Esophagus muscularis mucosa (tissue), 3 donors: ENCODE measurements around the gene CFAP206.

Experiments used
- CTCF ChIP-seq, 3 experiments: fragments of 200-600 bp in 2 of 3; fragments of 450-650 bp in 1 of 3; sonication (generic) in 2 of 3; IDR thresholded peaks; one replicate each; pipeline ENCODE4 v1.5.1; 2017 to 2019; ENCODE audit warnings: antibody characterized with exemption in 3 of 3, mild to moderate bottlenecking in 2 of 3, moderate library complexity in 1 of 3
- POLR2AphosphoS5 ChIP-seq, 2 donors: sonication (generic); formaldehyde crosslinking; IDR thresholded peaks; one replicate each; pipeline ENCODE4 v1.6.1; 2017; ENCODE audit warnings: antibody characterized with exemption in 2 of 2

GRCh38 chr6:87430499-87430898, 22.7 kb downstream of the CFAP206 start:
- TF ChIP-seq CTCF (IDR thresholded peaks at IDR 0.05) (no peak), POLR2AphosphoS5 (IDR thresholded peaks at IDR 0.05) (no peak)
